SK-N-SH (cell line): Measurements from ENCODE around the gene MYH3. TPM values are rescaled to one million over a fixed set of nuclear protein-coding genes. Genes with fewer than 3 reads are reported as not detected.

Experiments
- CTCF ChIA-PET: fragments of 300-600, 350-600 bp; formaldehyde crosslinking; extraction: SDS; loops from one replicate; lab custom pipeline; 2021; lab: Yijun Ruan, JAX
- POLR2A ChIA-PET: fragments of 350-600 bp; sonication (Branson Sonifier 250); formaldehyde crosslinking; extraction: SDS; loops from one replicate; lab custom pipeline; 2020; ENCODE audit warnings: antibody characterized with exemption, inconsistent platforms; lab: Yijun Ruan, JAX
- DNase-seq: peaks from one replicate; pipeline ENCODE4 v3.0.0; 2012
- H2AFZ ChIP-seq: fragments of 200-600 bp; sonication (generic); 2 replicates; pipeline ENCODE4 v1.8.1; 2016; ENCODE audit warnings: antibody characterized with exemption, mild to moderate bottlenecking, low read depth
- H3F3A ChIP-seq: fragments of 200-600 bp; sonication (generic); replicated peaks from 2 replicates; pipeline ENCODE3; 2016; ENCODE audit warnings: antibody characterized with exemption, mild to moderate bottlenecking; ENCODE audit not compliant: insufficient read depth
- H3K27ac ChIP-seq, 2 experiments: fragments of 200-500 bp in 1 of 2; fragments of 200-600 bp in 1 of 2; sonication (Bioruptor generic) in 1 of 2; sonication (generic), shearing (Covaris generic) in 1 of 2; 2 replicates each; pipeline versions ENCODE4 v1.5.1 to v1.6.1; 2014 to 2016; ENCODE audit warnings: low read depth in 2 of 2, inconsistent platforms in 1 of 2, low read length in 1 of 2, mild to moderate bottlenecking in 1 of 2, mixed read lengths in 1 of 2
- H3K27me3 ChIP-seq: fragments of 200-600 bp; sonication (generic), shearing (Covaris generic); 2 replicates; pipeline ENCODE4 v1.6.1; 2016; ENCODE audit warnings: mixed run types; ENCODE audit not compliant: insufficient read depth
- H3K36me3 ChIP-seq, 2 experiments: fragments of 200-500 bp in 1 of 2; fragments of 200-600 bp in 1 of 2; sonication (Bioruptor generic) in 1 of 2; sonication (generic) in 1 of 2; replicated peaks in 1 of 2; 2 replicates each; pipeline versions ENCODE3 to v1.5.1; 2014 to 2016; ENCODE audit warnings: low read length in 1 of 2, mild to moderate bottlenecking in 1 of 2; ENCODE audit not compliant: insufficient read depth in 2 of 2, control insufficient read depth in 1 of 2
- H3K4me1 ChIP-seq, 2 experiments: fragments of 200-500 bp in 1 of 2; fragments of 200-600 bp in 1 of 2; sonication (Bioruptor generic) in 1 of 2; sonication (generic), shearing (Covaris generic) in 1 of 2; 2 replicates each; pipeline versions ENCODE4 v1.5.1 to v1.6.1; 2014 to 2016; ENCODE audit warnings: low read depth in 1 of 2, low read length in 1 of 2, mixed run types in 1 of 2; ENCODE audit not compliant: insufficient read depth in 2 of 2, control insufficient read depth in 1 of 2
- H3K4me2 ChIP-seq: fragments of 200-600 bp; sonication (generic), shearing (Covaris generic); 2 replicates; pipeline ENCODE4 v1.6.1; 2017; ENCODE audit warnings: mixed run types
- H3K4me3 ChIP-seq, 2 experiments: fragments of 200-500 bp in 1 of 2; fragments of 200-600 bp in 1 of 2; sonication (Bioruptor generic) in 1 of 2; sonication (generic), shearing (Covaris generic) in 1 of 2; 2 replicates each; pipeline versions ENCODE4 v1.5.1 to v1.8.1; 2014 to 2016; ENCODE audit warnings: low read depth in 2 of 2, inconsistent platforms in 1 of 2, low read length in 1 of 2, mild to moderate bottlenecking in 1 of 2, mixed read lengths in 1 of 2, moderate library complexity in 1 of 2
- H3K79me2 ChIP-seq: fragments of 200-600 bp; sonication (generic); 2 replicates; pipeline ENCODE4 v1.8.1; 2017; ENCODE audit warnings: mild to moderate bottlenecking; ENCODE audit not compliant: insufficient read depth
- H3K9ac ChIP-seq: fragments of 200-600 bp; sonication (generic); 2 replicates; pipeline ENCODE4 v1.6.1; 2017; ENCODE audit warnings: mixed run types
- H3K9me2 ChIP-seq: fragments of 200-600 bp; sonication (generic); 2 replicates; pipeline ENCODE4 v1.6.1; 2017; ENCODE audit warnings: mixed run types
- H3K9me3 ChIP-seq: fragments of 200-600 bp; sonication (generic); 2 replicates; pipeline ENCODE4 v1.6.1; 2017; ENCODE audit warnings: mixed run types, mild to moderate bottlenecking, moderate library complexity
- H4K20me1 ChIP-seq: fragments of 200-600 bp; sonication (generic); 2 replicates; pipeline ENCODE4 v1.6.1; 2017; ENCODE audit warnings: mild to moderate bottlenecking, mixed run types; ENCODE audit not compliant: insufficient read depth
- CHD2 ChIP-seq: fragments of 150-350 bp; IDR thresholded peaks from 2 replicates; pipeline ENCODE4 v1.6.1; 2018; ENCODE audit warnings: low read length; ENCODE audit not compliant: partially characterized antibody
- EZH2phosphoT487 ChIP-seq: fragments of 200-600 bp; sonication (generic); IDR thresholded peaks from 2 replicates; pipeline ENCODE4 v1.6.1; 2017; ENCODE audit warnings: low read depth, mixed run types, mild to moderate bottlenecking, antibody characterized with exemption, moderate library complexity, borderline replicate concordance
- FOSL2 ChIP-seq: IDR thresholded peaks from 2 replicates; pipeline ENCODE4 v1.4.0; 2012; ENCODE audit warnings: low read depth, mild to moderate bottlenecking, moderate library complexity, borderline replicate concordance
- FOXJ3 ChIP-seq: sonication (generic); formaldehyde crosslinking; IDR thresholded peaks from 2 replicates; pipeline ENCODE4 v1.5.1; 2020; ENCODE audit warnings: mild to moderate bottlenecking, missing genetic modification reagents
- GABPA ChIP-seq: IDR thresholded peaks from 2 replicates; pipeline ENCODE4 v1.4.0; 2012; ENCODE audit warnings: low read depth, mild to moderate bottlenecking
- IRF3 ChIP-seq: fragments of 150-350 bp; IDR thresholded peaks from 2 replicates; pipeline ENCODE4 v1.6.1; 2016; ENCODE audit warnings: mild to moderate bottlenecking, low read depth, low read length
- JUND ChIP-seq: IDR thresholded peaks from 2 replicates; pipeline ENCODE4 v1.4.0; 2012
- MAX ChIP-seq: IDR thresholded peaks from 2 replicates; pipeline ENCODE4 v1.4.0; 2012; ENCODE audit warnings: low read depth
- MEF2A ChIP-seq: IDR thresholded peaks from 2 replicates; pipeline ENCODE4 v1.4.0; 2012; ENCODE audit warnings: low read depth, borderline replicate concordance
- NRF1 ChIP-seq: IDR thresholded peaks from 2 replicates; pipeline ENCODE4 v1.6.1; 2012; ENCODE audit warnings: low read depth, mild to moderate bottlenecking, low read length
- POLR2AphosphoS5 ChIP-seq: IDR thresholded peaks from 2 replicates; pipeline ENCODE4 v1.6.1; 2012; ENCODE audit warnings: low read depth, low read length
- RCOR1 ChIP-seq: fragments of 150-350 bp; IDR thresholded peaks from 2 replicates; pipeline ENCODE4 v1.6.1; 2017; ENCODE audit warnings: antibody characterized with exemption, low read length
- REST ChIP-seq: IDR thresholded peaks from 2 replicates; pipeline ENCODE4 v1.6.1; 2012; ENCODE audit warnings: mild to moderate bottlenecking, low read depth, low read length, moderate library complexity
- RFX5 ChIP-seq: IDR thresholded peaks from 2 replicates; pipeline ENCODE4 v1.6.1; 2012; ENCODE audit warnings: mild to moderate bottlenecking, improper control_type of control experiment, low read length
- RXRA ChIP-seq: IDR thresholded peaks from 2 replicates; pipeline ENCODE4 v1.4.0; 2012; ENCODE audit warnings: low read depth, mild to moderate bottlenecking, borderline replicate concordance
- SIN3A ChIP-seq: IDR thresholded peaks from 2 replicates; pipeline ENCODE4 v1.6.1; 2012; ENCODE audit warnings: low read depth, mild to moderate bottlenecking, low read length, moderate library complexity, borderline replicate concordance
- SMC3 ChIP-seq: IDR thresholded peaks from 2 replicates; pipeline ENCODE4 v1.6.1; 2012; ENCODE audit warnings: low read depth, low read length, improper control_type of control experiment
- TEAD4 ChIP-seq: IDR thresholded peaks from 2 replicates; pipeline ENCODE4 v1.4.0; 2012; ENCODE audit warnings: mild to moderate bottlenecking, borderline replicate concordance; ENCODE audit not compliant: insufficient read depth
- USF2 ChIP-seq: fragments of 150-350 bp; IDR thresholded peaks from 2 replicates; pipeline ENCODE4 v1.6.1; 2017; ENCODE audit warnings: antibody characterized with exemption, low read length, low read depth, borderline replicate concordance
- WGBS: methylation state at CpG from one replicate; pipeline ENCODE4 v1.1.6; 2017; ENCODE audit warnings: low lambda C conversion rate; 5-methylcytosine and 5-hydroxymethylcytosine counted together
- polyA plus RNA-seq, 3 experiments: library from polyadenylated mRNA; depleted of rRNA; stranded (reverse); fragments of >200 nt; gene quantifications; 2 replicates each; pipeline ENCODE4 v1.2.3, GENCODE V29; 2012

MYH3 gene
- polyA plus RNA-seq, 1 of the 3 experiments (the other 2 are of a cell fraction): 2.7 TPM

GRCh38 chr17:10621397-10621796 lies 35.7 kb downstream of the MYH3 start:
- Histone ChIP-seq H3K27me3 (no peaks in the 10 kb centered on the region; the same call in 1 of the 2 replicates), H3K9me2 (no peaks in the 10 kb centered on the region), H3K27ac (no peak overlapping the region), H3K9ac (no peak overlapping the region), H3K4me2 (no peak overlapping the region), H3K4me1 (peaks cover 0 to 2% of the 10 kb centered on the region in 2 experiments; a peak in 1 of 4 replicates), H3K79me2 (no peaks in the 10 kb centered on the region), H3K36me3 (no peaks in the 10 kb centered on the region), H3K4me3 (no peak overlapping the region), H3F3A (no peaks in the 10 kb centered on the region), H3K9me3 (no peaks in the 10 kb centered on the region), H2AFZ (no peak overlapping the region), H4K20me1 (no peaks in the 10 kb centered on the region)
- TF ChIP-seq SMC3: no peak
- no peak for TF ChIP-seq FOXJ3
- no peak for TF ChIP-seq CHD2
- TF ChIP-seq TEAD4: no peak
- no peak for TF ChIP-seq MAX
- TF ChIP-seq REST: no peak
- TF ChIP-seq USF2: no peak
- TF ChIP-seq NRF1: no peak
- no peak for TF ChIP-seq JUND
- no peak for TF ChIP-seq MEF2A
- TF ChIP-seq RXRA: no peak
- no peak for TF ChIP-seq IRF3
- TF ChIP-seq GABPA: no peak
- no peak for TF ChIP-seq RCOR1
- TF ChIP-seq FOSL2: no peak
- no peak for TF ChIP-seq SIN3A
- TF ChIP-seq EZH2phosphoT487: no peak
- no peak for TF ChIP-seq POLR2AphosphoS5
- TF ChIP-seq RFX5: no peak
- POLR2A ChIA-PET: interaction anchor here (0.6 kb wide), 1 partner anchor 736 kb away, joined by 3 read pairs; no protein-coding TSS in a partner anchor
- DNase-seq: no peak
- CTCF ChIA-PET: interaction anchor here (1.3 to 9.5 kb wide), 3 partner anchors 10 to 294 kb away, joined by 3 to 155 read pairs (median 6); no protein-coding TSS in a partner anchor
- WGBS: 83% methylated on average over 6 of the region's 6 CpGs
